ENCODE results near the gene SRRM3.
A peak's percentile ranks its signal among the peaks of the same experiment; 100 is the strongest.

DNA sequence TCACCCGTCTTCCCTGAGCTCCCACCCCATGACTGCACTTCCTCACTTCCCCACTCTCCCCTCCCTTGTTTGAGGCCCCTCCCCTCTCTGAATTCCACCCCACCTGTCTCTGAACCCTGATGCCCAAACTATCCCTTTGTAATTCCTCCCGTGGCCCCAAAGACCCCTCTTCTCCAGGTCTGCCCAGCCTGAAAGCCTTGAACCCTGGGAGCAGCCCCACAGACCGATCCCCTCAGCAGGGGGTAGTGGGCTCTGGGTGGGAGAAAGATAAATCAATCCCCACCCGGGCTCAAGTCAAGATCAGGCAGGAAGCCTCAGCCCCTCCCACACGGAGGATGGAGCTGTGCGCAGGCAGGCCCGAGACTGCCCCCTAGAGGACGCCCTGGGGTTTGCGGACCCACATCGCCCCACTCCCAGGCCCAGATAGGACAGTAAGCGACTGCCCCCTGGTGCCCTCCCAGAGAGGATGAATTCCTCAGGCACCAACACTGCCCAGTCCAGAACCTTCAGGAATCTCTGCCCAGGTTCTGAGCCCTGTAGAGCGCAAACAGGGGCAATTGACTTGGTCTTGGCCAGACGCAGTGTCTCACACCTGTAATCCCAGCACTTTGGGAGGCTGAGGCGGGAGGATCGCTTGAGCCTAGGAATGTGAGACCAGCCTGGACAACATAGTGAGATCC, 112.5 kb downstream of the SRRM3 start:
- TF ChIP-seq, protein P1, sequence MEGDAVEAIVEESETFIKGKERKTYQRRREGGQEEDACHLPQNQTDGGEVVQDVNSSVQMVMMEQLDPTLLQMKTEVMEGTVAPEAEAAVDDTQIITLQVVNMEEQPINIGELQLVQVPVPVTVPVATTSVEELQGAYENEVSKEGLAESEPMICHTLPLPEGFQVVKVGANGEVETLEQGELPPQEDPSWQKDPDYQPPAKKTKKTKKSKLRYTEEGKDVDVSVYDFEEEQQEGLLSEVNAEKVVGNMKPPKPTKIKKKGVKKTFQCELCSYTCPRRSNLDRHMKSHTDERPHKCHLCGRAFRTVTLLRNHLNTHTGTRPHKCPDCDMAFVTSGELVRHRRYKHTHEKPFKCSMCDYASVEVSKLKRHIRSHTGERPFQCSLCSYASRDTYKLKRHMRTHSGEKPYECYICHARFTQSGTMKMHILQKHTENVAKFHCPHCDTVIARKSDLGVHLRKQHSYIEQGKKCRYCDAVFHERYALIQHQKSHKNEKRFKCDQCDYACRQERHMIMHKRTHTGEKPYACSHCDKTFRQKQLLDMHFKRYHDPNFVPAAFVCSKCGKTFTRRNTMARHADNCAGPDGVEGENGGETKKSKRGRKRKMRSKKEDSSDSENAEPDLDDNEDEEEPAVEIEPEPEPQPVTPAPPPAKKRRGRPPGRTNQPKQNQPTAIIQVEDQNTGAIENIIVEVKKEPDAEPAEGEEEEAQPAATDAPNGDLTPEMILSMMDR (IDR thresholded peaks at IDR 0.05) = peak; percentile 99 to 100 (median 100)
- TF ChIP-seq POLR2A (IDR thresholded peaks at IDR 0.05) = peak in 1 of 2 donors; percentile 49

All from heart left ventricle (tissue), 13 donors.